Chondrocyte (in vitro differentiated cells): ENCODE measurements around the gene XBP1. TPM values are rescaled to one million over a fixed set of nuclear protein-coding genes. Genes with fewer than 3 reads are reported as not detected.

Experiments
- DNase-seq: peaks from one replicate; pipeline ENCODE4 v3.0.0; 2021; ENCODE audit warnings: mixed read lengths, low spot score
- H3K27ac Mint-ChIP-seq: one replicate; pipeline ENCODE4 v1.8.0; 2021; ENCODE audit warnings: mild to moderate bottlenecking, moderate library complexity, mixed read lengths; ENCODE audit not compliant: unreplicated experiment
- H3K27me3 Mint-ChIP-seq: 2 replicates; pipeline ENCODE4 v1.8.0; 2021; ENCODE audit warnings: low read depth, mixed read lengths
- H3K36me3 Mint-ChIP-seq: 2 replicates; pipeline ENCODE4 v1.8.0; 2021; ENCODE audit warnings: low read depth, mixed read lengths
- H3K4me1 Mint-ChIP-seq: 2 replicates; pipeline ENCODE4 v1.8.0; 2021; ENCODE audit warnings: low read depth, mild to moderate bottlenecking, mixed read lengths
- H3K4me3 Mint-ChIP-seq: one replicate; pipeline ENCODE4 v1.8.0; 2021; ENCODE audit warnings: mild to moderate bottlenecking, moderate library complexity, mixed read lengths; ENCODE audit not compliant: unreplicated experiment
- H3K9me3 Mint-ChIP-seq: 2 replicates; pipeline ENCODE4 v1.8.0; 2021; ENCODE audit warnings: low read depth, mixed read lengths
- total RNA-seq: library from RNA; stranded (reverse); gene quantifications from 3 replicates; pipeline ENCODE4 v1.2.1, GENCODE V29; 2021
- TF ChIP-seq, protein P1 (sequence below): fragments of 200-600 bp; sonication (generic); IDR thresholded peaks from 2 replicates; pipeline ENCODE4 v1.5.0; 2021; ENCODE audit warnings: antibody characterized with exemption, mild to moderate bottlenecking, moderate library complexity

Gene XBP1
- total RNA-seq, 1 donor from 2014 or later: 199 TPM

DNA sequence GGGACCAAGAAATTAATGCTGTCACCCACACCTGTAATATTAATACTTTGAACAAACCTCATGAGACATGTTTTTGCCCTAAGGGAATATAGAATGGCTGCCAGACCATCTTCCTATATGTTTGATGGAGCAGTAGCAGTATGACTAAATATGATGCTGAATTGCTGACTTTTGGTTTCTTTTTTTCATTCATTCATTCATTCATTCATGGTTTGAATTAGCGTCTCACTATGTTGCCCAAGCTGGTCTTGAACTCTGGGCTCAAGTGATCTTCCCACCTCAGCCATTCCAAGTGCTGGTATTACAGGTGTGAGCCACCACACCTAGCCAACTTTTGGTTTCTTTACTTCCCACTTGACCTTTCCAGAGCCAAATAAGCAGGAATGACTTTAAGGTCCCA, 20.1 kb downstream of the XBP1 start:
- peaks cover 17% of the 10 kb centered on the region for H3K36me3 Mint-ChIP-seq
- H3K27me3 Mint-ChIP-seq: no peaks in the 10 kb centered on the region
- TF ChIP-seq, protein P1, sequence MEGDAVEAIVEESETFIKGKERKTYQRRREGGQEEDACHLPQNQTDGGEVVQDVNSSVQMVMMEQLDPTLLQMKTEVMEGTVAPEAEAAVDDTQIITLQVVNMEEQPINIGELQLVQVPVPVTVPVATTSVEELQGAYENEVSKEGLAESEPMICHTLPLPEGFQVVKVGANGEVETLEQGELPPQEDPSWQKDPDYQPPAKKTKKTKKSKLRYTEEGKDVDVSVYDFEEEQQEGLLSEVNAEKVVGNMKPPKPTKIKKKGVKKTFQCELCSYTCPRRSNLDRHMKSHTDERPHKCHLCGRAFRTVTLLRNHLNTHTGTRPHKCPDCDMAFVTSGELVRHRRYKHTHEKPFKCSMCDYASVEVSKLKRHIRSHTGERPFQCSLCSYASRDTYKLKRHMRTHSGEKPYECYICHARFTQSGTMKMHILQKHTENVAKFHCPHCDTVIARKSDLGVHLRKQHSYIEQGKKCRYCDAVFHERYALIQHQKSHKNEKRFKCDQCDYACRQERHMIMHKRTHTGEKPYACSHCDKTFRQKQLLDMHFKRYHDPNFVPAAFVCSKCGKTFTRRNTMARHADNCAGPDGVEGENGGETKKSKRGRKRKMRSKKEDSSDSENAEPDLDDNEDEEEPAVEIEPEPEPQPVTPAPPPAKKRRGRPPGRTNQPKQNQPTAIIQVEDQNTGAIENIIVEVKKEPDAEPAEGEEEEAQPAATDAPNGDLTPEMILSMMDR: no peak
- no peaks in the 10 kb centered on the region for H3K4me1 Mint-ChIP-seq
- no peak overlapping the region for H3K4me3 Mint-ChIP-seq
- DNase-seq: no peak
- H3K27ac Mint-ChIP-seq: no peak overlapping the region
- no peaks in the 10 kb centered on the region for H3K9me3 Mint-ChIP-seq

DNA sequence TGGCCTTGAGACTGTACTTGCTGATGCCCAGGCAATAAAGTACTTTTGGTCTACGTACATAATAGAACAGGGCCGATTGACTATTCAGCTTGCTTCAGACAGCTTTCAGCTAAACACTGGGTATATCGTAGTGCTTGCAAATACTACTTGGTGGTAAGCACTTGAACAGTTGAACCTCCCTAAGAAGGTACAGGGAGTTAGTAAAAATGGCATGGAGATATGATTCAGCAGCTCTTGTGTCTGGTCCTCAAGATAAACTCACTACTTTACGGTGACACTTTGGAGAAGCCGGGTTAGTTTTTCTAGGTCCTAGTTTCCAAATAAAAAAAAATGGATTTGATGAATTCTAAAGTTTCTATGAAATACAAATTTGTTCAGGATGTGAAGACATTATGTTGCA, 20.5 kb downstream of the XBP1 start:
- Mint-ChIP-seq H3K36me3 (peaks cover 15% of the 10 kb centered on the region), H3K27ac (no peak overlapping the region), H3K27me3 (no peaks in the 10 kb centered on the region)

DNA sequence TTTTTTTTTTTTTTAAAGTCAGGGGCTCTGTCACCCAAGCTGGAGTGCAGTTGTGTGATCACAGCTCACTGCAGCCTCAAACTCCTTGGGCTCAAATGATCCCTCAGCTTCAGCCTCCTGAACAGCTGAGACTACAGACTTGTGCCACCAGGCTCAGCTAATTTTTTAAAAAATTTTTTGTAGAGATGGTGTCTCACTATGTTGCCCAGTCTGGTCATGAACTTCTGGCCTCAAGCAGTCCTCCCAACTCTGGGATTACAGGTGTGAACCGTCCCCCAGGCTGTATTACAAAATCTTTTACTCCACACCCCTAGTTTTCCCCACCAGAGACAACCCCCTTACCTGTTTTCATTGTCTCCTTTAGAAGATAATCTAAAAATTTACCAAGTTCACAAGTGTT, 26.0 kb downstream of the XBP1 start:
- peaks cover 16% of the 10 kb centered on the region for H3K4me1 Mint-ChIP-seq
- peak overlapping the region; percentile 82 for H3K4me3 Mint-ChIP-seq
- H3K27me3 Mint-ChIP-seq: no peaks in the 10 kb centered on the region
- DNase-seq: no peak
- peaks cover 8% of the 10 kb centered on the region for H3K36me3 Mint-ChIP-seq
- TF ChIP-seq, protein P1: no peak
- H3K27ac Mint-ChIP-seq: peak overlapping the region; percentile 63
- H3K9me3 Mint-ChIP-seq: no peaks in the 10 kb centered on the region

More for the DNA sequence above, 20.5 kb downstream of the XBP1 start:
- no peak overlapping the region for H3K4me3 Mint-ChIP-seq
- no peak for DNase-seq
- TF ChIP-seq, protein P1: no peak
- no peaks in the 10 kb centered on the region for H3K9me3 Mint-ChIP-seq
- H3K4me1 Mint-ChIP-seq: peaks cover under 1% of the 10 kb centered on the region

DNA sequence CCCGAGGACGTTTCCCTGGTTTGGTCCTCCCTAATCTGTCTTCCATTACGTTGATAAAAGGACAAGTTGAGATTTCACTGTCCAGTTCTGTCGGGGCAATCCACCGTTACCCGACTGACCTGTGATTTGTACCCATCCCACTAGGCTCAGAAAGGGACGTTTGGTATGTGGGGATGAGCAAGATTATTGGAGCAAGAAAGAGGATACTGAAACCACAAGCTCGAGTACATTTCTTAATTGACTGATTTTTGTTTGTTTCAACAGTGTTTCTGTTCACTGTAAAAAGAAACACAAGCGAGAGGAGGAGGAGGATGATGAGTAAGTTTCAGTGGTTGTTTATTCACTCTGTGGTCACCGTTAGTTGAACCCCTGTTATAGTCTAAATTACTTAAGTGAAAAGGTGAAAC, 26.9 kb downstream of the XBP1 start:
- Mint-ChIP-seq H3K4me3 (peak overlapping the region; percentile 82), H3K27ac (peak overlapping the region; percentile 96), H3K36me3 (peaks cover 8% of the 10 kb centered on the region), H3K27me3 (no peaks in the 10 kb centered on the region), H3K4me1 (peaks cover 16% of the 10 kb centered on the region), H3K9me3 (no peaks in the 10 kb centered on the region)
- TF ChIP-seq, protein P1: no peak
- DNase-seq: no peak

DNA sequence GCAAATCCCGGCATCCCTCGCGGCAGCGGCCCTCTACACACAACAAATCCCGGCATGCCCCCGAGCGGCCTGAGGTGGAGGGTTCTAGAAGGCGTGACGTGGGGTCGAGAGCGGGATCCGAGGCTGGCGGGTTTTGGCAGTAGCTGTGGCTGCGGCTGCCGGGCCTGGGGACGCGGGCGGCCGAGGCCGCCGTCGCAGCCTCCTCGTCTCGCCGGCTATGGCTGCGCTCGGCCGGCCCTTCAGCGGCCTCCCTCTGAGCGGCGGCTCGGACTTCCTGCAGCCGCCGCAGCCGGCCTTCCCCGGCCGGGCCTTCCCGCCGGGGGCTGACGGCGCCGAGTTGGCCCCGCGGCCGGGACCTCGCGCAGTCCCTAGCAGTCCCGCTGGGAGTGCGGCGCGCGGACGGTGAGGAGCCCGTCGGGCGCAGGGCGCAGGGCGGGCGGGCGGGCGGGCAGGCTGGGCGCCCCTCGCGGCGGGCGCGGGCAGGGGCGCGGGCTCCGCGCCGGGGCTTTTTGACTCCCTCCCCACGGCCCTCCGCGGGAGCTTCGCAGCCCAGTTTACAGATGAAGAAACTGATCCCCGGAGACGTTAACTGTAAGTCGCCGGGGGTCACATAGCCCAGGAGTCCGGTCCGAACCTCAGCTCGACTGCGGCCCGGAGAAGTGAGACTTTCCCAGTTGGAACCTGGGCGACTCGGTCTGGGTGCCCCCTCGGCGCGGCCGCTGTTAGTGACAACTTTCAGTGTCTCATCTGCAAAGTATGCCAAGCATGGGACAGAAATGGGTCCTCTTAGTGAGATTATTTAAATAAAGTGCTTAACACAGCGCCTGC, 27.5 kb downstream of the XBP1 start, which contains the start of gene CCDC117:
TSS of gene CCDC117 (plus strand) at position 63 of the 828 bp plus-strand sequence. CDS start at position 218, 155 bp downstream.
- peak; percentile 98 for DNase-seq
- peak within 1 kb of the TSS; percentile 82 for H3K4me3 Mint-ChIP-seq
- H3K27ac Mint-ChIP-seq: peak within 1 kb of the TSS; percentile 96
- peaks cover 8% of the 10 kb centered on the region for H3K36me3 Mint-ChIP-seq
- peaks cover 16% of the 10 kb centered on the region for H3K4me1 Mint-ChIP-seq
- H3K27me3 Mint-ChIP-seq: no peaks in the 10 kb centered on the region
- no peaks in the 10 kb centered on the region for H3K9me3 Mint-ChIP-seq
- TF ChIP-seq, protein P1: peak; percentile 61
